GM23248 (cell line): Measurements from ENCODE around the gene GPC3.

Experiments
- EZH2 ChIP-seq: fragments of 200-600 bp; sonication (generic); IDR thresholded peaks from 2 replicates; pipeline ENCODE4 v1.6.1; 2018; ENCODE audit warnings: antibody characterized with exemption, mild to moderate bottlenecking; ENCODE audit not compliant: insufficient read depth, poor library complexity, severe bottlenecking
- EZH2phosphoT487 ChIP-seq: fragments of 200-600 bp; sonication (generic); IDR thresholded peaks from 2 replicates; pipeline ENCODE4 v1.6.1; 2018; ENCODE audit warnings: antibody characterized with exemption, moderate library complexity, mild to moderate bottlenecking, low read depth; ENCODE audit not compliant: insufficient read depth

DNA sequence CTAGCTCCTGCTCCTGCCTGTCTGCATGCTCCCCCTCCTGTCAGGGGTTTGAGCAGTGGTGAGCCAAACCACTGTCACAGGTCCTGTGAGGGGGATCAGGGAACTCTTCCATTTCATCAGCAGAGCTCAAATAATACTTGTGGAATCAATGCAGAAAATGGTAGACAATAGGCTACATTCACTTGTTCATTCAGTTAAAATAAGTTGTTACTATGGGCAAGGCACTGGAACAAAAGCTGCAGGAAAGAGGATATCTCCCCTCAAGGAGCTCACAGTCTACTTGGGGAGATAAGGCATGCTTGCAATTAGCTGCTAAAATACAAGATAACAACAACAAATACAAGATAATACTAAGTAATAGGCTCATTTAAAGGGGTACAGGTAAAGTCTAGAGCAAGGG lies 117.1 kb downstream of the GPC3 start:
- TF ChIP-seq EZH2: no peak
- no peak for TF ChIP-seq EZH2phosphoT487
